ENCODE results near the gene TOX4. TPM values are rescaled to one million over a fixed set of nuclear protein-coding genes. Genes with fewer than 3 reads are reported as not detected.
"Not testable (repeated sequence)": the region's sequence is repeated elsewhere in the genome, so short reads cannot be mapped to it uniquely, and the experiment has no call there.

TOX4 gene
- total RNA-seq, 4 donors from 2014 or later = 36.2 to 51.3 (median 48.4) TPM

GRCh38 chr14:21539189-21539940, 62.4 kb downstream of the TOX4 start:
- 44 to 52% methylated on average over 3 of the region's 3 CpGs for WGBS, 2 donors
- intact Hi-C loops (cut with DNase I) = no loop called here
- Histone ChIP-seq H3K4me3 (no peak overlapping the region), H3K4me1 (peaks cover 0 to 20% (median 10%) of the 10 kb centered on the region in 3 donors), H3K27ac (no peak overlapping the region), H3K27me3 (peaks cover 0 to 55% (median 0%) of the 10 kb centered on the region in 4 donors), H3K9me3 (no peaks in the 10 kb centered on the region), H3K36me3 (no peaks in the 10 kb centered on the region)
- TF ChIP-seq CTCF (IDR thresholded peaks at IDR 0.05) = no peak
- no peak for TF ChIP-seq POLR2A (IDR thresholded peaks at IDR 0.05)
- DNase-seq = no peak

- intact Hi-C loops (cut with DNase I) = no loop called here
- Histone ChIP-seq H3K27ac (no peak overlapping the region), H3K27me3 (peaks cover 0 to 33% (median 0%) of the 10 kb centered on the region in 4 donors), H3K4me1 (peaks cover 0 to 11% (median 5%) of the 10 kb centered on the region in 3 donors), H3K9me3 (no peaks in the 10 kb centered on the region), H3K36me3 (no peaks in the 10 kb centered on the region), H3K4me3 (no peak overlapping the region)
- 81 to 83% methylated on average over 9 of the region's 9 CpGs for WGBS, 2 donors
- DNase-seq = no peak
- TF ChIP-seq POLR2A (IDR thresholded peaks at IDR 0.05) (no peak), CTCF (IDR thresholded peaks at IDR 0.05) (no peak)
Observed at GRCh38 chr14:21541413-21542074, 64.5 kb downstream of the TOX4 start.

GRCh38 chr14:21543521-21543960, 66.5 kb downstream of the TOX4 start:
- no peak for TF ChIP-seq POLR2A (IDR thresholded peaks at IDR 0.05)
- no peak for TF ChIP-seq CTCF (IDR thresholded peaks at IDR 0.05)
- intact Hi-C loops (cut with DNase I) = no loop called here

GRCh38 chr14:21543963-21544362, 67.0 kb downstream of the TOX4 start:
- no peak for DNase-seq
- no peaks in the 10 kb centered on the region for H3K9me3 ChIP-seq
- WGBS, 2 donors = 43 to 45% methylated on average over 5 of the region's 5 CpGs
- no peak for TF ChIP-seq POLR2A (IDR thresholded peaks at IDR 0.05)
- H3K36me3 ChIP-seq = no peaks in the 10 kb centered on the region
- intact Hi-C loops (cut with DNase I) = no loop called here
- H3K4me3 ChIP-seq = no peak overlapping the region
- peaks cover 0 to 15% (median 0%) of the 10 kb centered on the region in 4 donors for H3K27me3 ChIP-seq
- peaks cover 0 to 4% (median 0%) of the 10 kb centered on the region in 3 donors for H3K4me1 ChIP-seq
- no peak overlapping the region for H3K27ac ChIP-seq

More at GRCh38 chr14:21543521-21543960, 66.5 kb downstream of the TOX4 start:
- no peak overlapping the region for H3K4me3 ChIP-seq
- peaks cover 0 to 4% (median 0%) of the 10 kb centered on the region in 3 donors for H3K4me1 ChIP-seq
- peaks cover 0 to 17% (median 0%) of the 10 kb centered on the region in 4 donors for H3K27me3 ChIP-seq
- no peaks in the 10 kb centered on the region for H3K9me3 ChIP-seq
- DNase-seq = no peak
- no peak overlapping the region for H3K27ac ChIP-seq
- no peaks in the 10 kb centered on the region for H3K36me3 ChIP-seq
- WGBS, 2 donors = 29 to 33% methylated on average over 7 of the region's 7 CpGs

- DNase-seq = not testable (repeated sequence)
Observed at GRCh38 chr14:21544588-21544987, 67.6 kb downstream of the TOX4 start.

More at GRCh38 chr14:21544588-21544987, 67.6 kb downstream of the TOX4 start:
- H3K27me3 ChIP-seq; H3K27ac ChIP-seq; intact Hi-C loops (cut with DNase I); H3K4me3 ChIP-seq; H3K4me1 ChIP-seq; H3K36me3 ChIP-seq; H3K9me3 ChIP-seq: not testable (repeated sequence)
- 91 to 96% methylated on average over 7 of the region's 7 CpGs for WGBS, 2 donors

Small RNAs within 50 kb of the gene (small RNA-seq; reads per million reads assigned to genes)
- 0 reads per million in 4 donors for gene RN7SL650P

Other genes with a start within 250 kb of the TOX4 start
- 100 to 1,000 TPM; 252 to 651 (median 476) TPM for gene HNRNPC, start 207.8 kb upstream of the TOX4 start, total RNA-seq
- gene RPGRIP1, start 197.1 kb upstream of the TOX4 start, total RNA-seq = not detected
- gene SUPT16H, start 93.2 kb upstream of the TOX4 start, total RNA-seq = 10 to 100 TPM; 24.8 to 67.7 (median 47.8) TPM
- gene CHD8, start 21.1 kb upstream of the TOX4 start, total RNA-seq = 10 to 100 TPM; 43.8 to 51.9 (median 47.6) TPM
- gene RAB2B, start 236 bp upstream of the TOX4 start, total RNA-seq = 10 to 100 TPM in 3 of 4 donors, 1 to 10 TPM in 1; 6.3 to 20.4 (median 11.4) TPM
- 10 to 100 TPM; 26.0 to 65.0 (median 33.7) TPM for gene METTL3, start 34.1 kb downstream of the TOX4 start, total RNA-seq
- gene SALL2, start 49.2 kb downstream of the TOX4 start, total RNA-seq = 1 to 10 TPM in 3 of 4 donors, under 1 TPM in 1; 0.83 to 5.1 (median 1.9) TPM
- gene OR10G3, start 102.9 kb downstream of the TOX4 start, total RNA-seq = not detected
- not detected for gene OR10G2, start 157.7 kb downstream of the TOX4 start, total RNA-seq
- not detected for gene OR4E2, start 176.6 kb downstream of the TOX4 start, total RNA-seq
- not detected for gene OR4E1, start 196.6 kb downstream of the TOX4 start, total RNA-seq